SK-N-SH (cell line): Measurements from ENCODE around the gene RAET1E.
"Not testable (repeated sequence)": the region's sequence is repeated elsewhere in the genome, so short reads cannot be mapped to it uniquely, and the experiment has no call there.

Experiments
- CTCF ChIP-seq: fragments of 200-600 bp; sonication (generic); IDR thresholded peaks from 2 replicates; pipeline ENCODE4 v1.6.1; 2017; ENCODE audit warnings: antibody characterized with exemption, mild to moderate bottlenecking, moderate library complexity
- EP300 ChIP-seq, 2 experiments: IDR thresholded peaks; 2 replicates each; pipeline versions ENCODE4 v1.4.0 to v1.6.1; 2012; ENCODE audit warnings: borderline replicate concordance in 1 of 2, low read depth in 1 of 2, low read length in 1 of 2
- EZH2phosphoT487 ChIP-seq: fragments of 200-600 bp; sonication (generic); IDR thresholded peaks from 2 replicates; pipeline ENCODE4 v1.6.1; 2017; ENCODE audit warnings: low read depth, mixed run types, mild to moderate bottlenecking, antibody characterized with exemption, moderate library complexity, borderline replicate concordance
- NRF1 ChIP-seq: IDR thresholded peaks from 2 replicates; pipeline ENCODE4 v1.6.1; 2012; ENCODE audit warnings: low read depth, mild to moderate bottlenecking, low read length

GRCh38 chr6:149946631-149947030 is 48.7 kb upstream of the RAET1E start:
- not testable (repeated sequence) for TF ChIP-seq NRF1; EZH2phosphoT487; EP300 (IDR thresholded peaks at IDR 0.05; ENCODE audit: borderline replicate concordance in 1 of 2, low read depth in 1 of 2, low read length in 1 of 2); CTCF
